LNCAP (cell line): ENCODE data around the gene WRNIP1.

ENCODE experiments used
- CTCF ChIP-seq: fragments of 450-650 bp; IDR thresholded peaks from 2 replicates; pipeline ENCODE4 v1.5.1; 2017; ENCODE audit warnings: mild to moderate bottlenecking

WRNIP1 gene

GRCh38 chr6:2799936-2800527 is 34.8 kb downstream of the WRNIP1 start:
- no peak for TF ChIP-seq CTCF

GRCh38 chr6:2800552-2801316 is 35.5 kb downstream of the WRNIP1 start:
- no peak for TF ChIP-seq CTCF

- TF ChIP-seq CTCF: no peak
Measured at GRCh38 chr6:2802521-2803060, 37.4 kb downstream of the WRNIP1 start.

GRCh38 chr6:2803731-2804429 is 38.7 kb downstream of the WRNIP1 start:
- TF ChIP-seq CTCF: no peak

GRCh38 chr6:2804516-2804915 is 39.3 kb downstream of the WRNIP1 start:
- TF ChIP-seq CTCF: no peak

- no peak for TF ChIP-seq CTCF
Measured at GRCh38 chr6:2805031-2805430, 39.8 kb downstream of the WRNIP1 start.

GRCh38 chr6:2806644-2807043 is 41.5 kb downstream of the WRNIP1 start:
- no peak for TF ChIP-seq CTCF
